ENCODE data around the gene STC2. TPM values are rescaled to one million over a fixed set of nuclear protein-coding genes. Genes with fewer than 3 reads are reported as not detected.
"Not testable (repeated sequence)": the region's sequence is repeated elsewhere in the genome, so short reads cannot be mapped to it uniquely, and the experiment has no call there.

The STC2 gene
- total and polyA plus RNA-seq, 7 donors = 2.1 to 25.7 (median 9.2) TPM

DNA sequence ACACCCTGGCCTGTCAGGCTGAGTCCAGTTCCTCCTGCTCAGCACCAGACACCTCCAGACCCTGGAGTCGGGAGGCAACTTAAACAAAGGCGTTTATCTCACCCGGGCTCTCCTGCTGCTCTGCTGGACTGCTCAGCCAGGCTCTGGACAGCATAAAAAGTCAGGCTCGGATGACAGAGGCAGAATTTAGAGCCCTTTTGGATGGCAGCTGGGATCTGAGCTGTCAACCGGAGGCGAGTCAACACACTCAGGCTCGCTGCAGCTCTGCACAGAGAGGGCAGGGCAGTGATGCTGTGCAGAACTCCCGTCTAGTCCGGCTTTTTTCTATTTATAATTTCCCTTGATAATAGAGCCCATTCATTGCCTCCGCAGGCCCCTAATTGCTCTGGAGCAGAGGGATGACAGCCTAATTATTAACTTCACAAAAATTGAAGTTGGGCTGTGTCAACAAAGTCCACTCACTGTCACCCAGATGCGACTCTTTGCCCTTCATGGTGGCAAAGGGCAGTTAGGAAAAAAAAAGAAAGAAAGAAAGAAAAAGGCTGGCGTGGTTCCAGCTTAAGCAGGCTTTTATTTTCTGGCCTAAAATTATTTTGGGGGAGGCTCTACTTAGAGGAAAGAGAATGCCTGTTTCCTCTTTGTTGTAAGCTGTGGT, 37.6 kb downstream of the STC2 start:
- intact Hi-C loops (cut with DNase I) = loop anchor here (5.0 to 10.0 kb wide), 3 partner anchors 692 to 1024 kb away; partner anchors contain the start of gene C5orf47 (in 1 of the 2)
- DNase-seq = no peak
- no peaks in the 10 kb centered on the region for H3K36me3 ChIP-seq (ENCODE audit: insufficient read depth in 1 of 2, low read depth in 1 of 2)
- no peak overlapping the region for H3K27ac ChIP-seq
- no peak for ATAC-seq
- H3K4me3 ChIP-seq = no peak overlapping the region
- TF ChIP-seq, protein P1, sequence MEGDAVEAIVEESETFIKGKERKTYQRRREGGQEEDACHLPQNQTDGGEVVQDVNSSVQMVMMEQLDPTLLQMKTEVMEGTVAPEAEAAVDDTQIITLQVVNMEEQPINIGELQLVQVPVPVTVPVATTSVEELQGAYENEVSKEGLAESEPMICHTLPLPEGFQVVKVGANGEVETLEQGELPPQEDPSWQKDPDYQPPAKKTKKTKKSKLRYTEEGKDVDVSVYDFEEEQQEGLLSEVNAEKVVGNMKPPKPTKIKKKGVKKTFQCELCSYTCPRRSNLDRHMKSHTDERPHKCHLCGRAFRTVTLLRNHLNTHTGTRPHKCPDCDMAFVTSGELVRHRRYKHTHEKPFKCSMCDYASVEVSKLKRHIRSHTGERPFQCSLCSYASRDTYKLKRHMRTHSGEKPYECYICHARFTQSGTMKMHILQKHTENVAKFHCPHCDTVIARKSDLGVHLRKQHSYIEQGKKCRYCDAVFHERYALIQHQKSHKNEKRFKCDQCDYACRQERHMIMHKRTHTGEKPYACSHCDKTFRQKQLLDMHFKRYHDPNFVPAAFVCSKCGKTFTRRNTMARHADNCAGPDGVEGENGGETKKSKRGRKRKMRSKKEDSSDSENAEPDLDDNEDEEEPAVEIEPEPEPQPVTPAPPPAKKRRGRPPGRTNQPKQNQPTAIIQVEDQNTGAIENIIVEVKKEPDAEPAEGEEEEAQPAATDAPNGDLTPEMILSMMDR (IDR thresholded peaks at IDR 0.05) = no peak
- no peaks in the 10 kb centered on the region for H3K4me1 ChIP-seq
- H3K27me3 ChIP-seq (ENCODE audit: insufficient read depth in 3 of 3, low read length in 2 of 3) = peaks cover 2 to 57% (median 3%) of the 10 kb centered on the region in 3 donors
- no peaks in the 10 kb centered on the region for H3K9me3 ChIP-seq
- WGBS, 3 donors = 29 to 35% (median 30%) methylated on average over 12 of the region's 12 CpGs

DNA sequence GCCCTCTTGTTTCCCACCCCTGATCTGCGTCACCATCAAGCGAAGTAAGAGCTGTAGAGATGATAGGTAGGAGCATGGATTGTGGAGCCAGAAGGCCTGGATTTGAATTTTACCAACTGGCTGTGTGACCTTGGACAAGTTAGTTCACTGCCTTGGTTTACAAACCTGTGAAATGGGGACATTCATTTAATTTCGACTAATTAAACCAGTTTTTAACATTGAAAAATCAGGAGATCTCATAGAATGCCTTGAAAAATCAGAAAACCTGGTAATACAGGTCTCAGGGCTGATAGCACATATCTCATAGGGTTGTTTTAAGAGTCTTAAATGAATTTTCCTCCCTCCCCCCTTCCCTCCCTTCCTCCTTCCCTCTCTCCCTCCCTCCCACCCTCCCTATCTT, 38.8 kb downstream of the STC2 start:
- DNase-seq (no peak), ATAC-seq (no peak)
- Histone ChIP-seq H3K4me3 (no peak overlapping the region), H3K27ac (no peak overlapping the region), H3K27me3 (ENCODE audit: insufficient read depth in 3 of 3, low read length in 2 of 3) (peaks cover 3 to 63% (median 3%) of the 10 kb centered on the region in 3 donors), H3K36me3 (ENCODE audit: insufficient read depth in 1 of 2, low read depth in 1 of 2) (no peaks in the 10 kb centered on the region), H3K9me3 (no peaks in the 10 kb centered on the region), H3K4me1 (no peaks in the 10 kb centered on the region)
- WGBS, 3 donors = 66 to 78% (median 75%) methylated on average over 3 of the region's 3 CpGs
- TF ChIP-seq, protein P1 (IDR thresholded peaks at IDR 0.05) = no peak
- intact Hi-C loops (cut with DNase I) = no loop called here

DNA sequence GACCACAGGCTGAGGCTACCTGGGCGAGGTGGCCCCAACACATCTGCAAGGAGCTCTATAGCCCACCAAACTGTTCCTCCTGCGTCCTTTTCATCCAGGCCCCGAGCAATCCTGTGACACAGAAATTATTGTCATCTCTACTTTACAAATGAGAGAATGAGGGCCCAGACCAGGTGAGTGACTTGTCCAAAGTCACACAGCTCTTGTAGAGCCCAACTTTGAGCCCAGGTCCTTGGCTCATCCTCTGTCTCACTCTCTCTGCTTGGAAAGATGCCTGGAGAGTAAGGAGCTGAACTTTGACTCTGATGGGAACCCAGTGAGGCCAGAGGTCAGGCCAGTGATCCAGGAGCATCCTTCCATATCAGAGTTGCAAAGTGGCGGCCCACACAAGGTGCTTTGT, 39.6 kb downstream of the STC2 start:
- Histone ChIP-seq H3K27me3 (ENCODE audit: insufficient read depth in 3 of 3, low read length in 2 of 3) (peaks cover 3 to 70% (median 3%) of the 10 kb centered on the region in 3 donors), H3K9me3 (no peaks in the 10 kb centered on the region), H3K4me3 (no peak overlapping the region), H3K36me3 (ENCODE audit: insufficient read depth in 1 of 2, low read depth in 1 of 2) (no peaks in the 10 kb centered on the region), H3K27ac (no peak overlapping the region), H3K4me1 (no peaks in the 10 kb centered on the region)
- intact Hi-C loops (cut with DNase I) = no loop called here
- no peak for ATAC-seq
- no peak for DNase-seq
- WGBS, 3 donors = 87 to 92% (median 92%) methylated on average over 4 of the region's 4 CpGs
- TF ChIP-seq, protein P1 (IDR thresholded peaks at IDR 0.05) = no peak

DNA sequence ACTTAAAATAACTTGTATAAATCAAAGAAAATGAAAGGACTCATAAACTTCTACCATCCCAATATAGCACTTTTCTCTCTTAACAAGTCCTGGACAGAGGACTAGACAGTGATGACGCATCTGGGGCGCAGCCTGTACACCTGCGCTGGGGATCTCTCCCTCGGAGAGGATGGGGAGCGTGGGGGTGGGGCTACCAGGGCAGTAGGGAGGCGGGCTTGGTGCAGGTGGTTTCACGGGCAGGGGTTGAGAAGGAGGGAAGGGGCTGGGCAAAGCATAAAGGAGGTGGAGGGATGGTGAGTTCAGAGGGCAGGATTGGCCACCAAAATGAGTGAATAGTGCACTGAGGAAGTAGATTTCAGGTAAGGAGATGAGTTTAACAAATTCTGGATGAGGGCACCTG, 41.1 kb downstream of the STC2 start:
- ATAC-seq = no peak
- peaks cover 3 to 80% (median 3%) of the 10 kb centered on the region in 3 donors for H3K27me3 ChIP-seq (ENCODE audit: insufficient read depth in 3 of 3, low read length in 2 of 3)
- intact Hi-C loops (cut with DNase I) = no loop called here
- no peaks in the 10 kb centered on the region for H3K4me1 ChIP-seq
- DNase-seq = no peak
- TF ChIP-seq, protein P1 (IDR thresholded peaks at IDR 0.05) = no peak
- no peaks in the 10 kb centered on the region for H3K9me3 ChIP-seq
- 38 to 45% (median 41%) methylated on average over 7 of the region's 7 CpGs for WGBS, 3 donors
- no peak overlapping the region for H3K27ac ChIP-seq
- no peak overlapping the region for H3K4me3 ChIP-seq
- H3K36me3 ChIP-seq (ENCODE audit: insufficient read depth in 1 of 2, low read depth in 1 of 2) = no peaks in the 10 kb centered on the region

DNA sequence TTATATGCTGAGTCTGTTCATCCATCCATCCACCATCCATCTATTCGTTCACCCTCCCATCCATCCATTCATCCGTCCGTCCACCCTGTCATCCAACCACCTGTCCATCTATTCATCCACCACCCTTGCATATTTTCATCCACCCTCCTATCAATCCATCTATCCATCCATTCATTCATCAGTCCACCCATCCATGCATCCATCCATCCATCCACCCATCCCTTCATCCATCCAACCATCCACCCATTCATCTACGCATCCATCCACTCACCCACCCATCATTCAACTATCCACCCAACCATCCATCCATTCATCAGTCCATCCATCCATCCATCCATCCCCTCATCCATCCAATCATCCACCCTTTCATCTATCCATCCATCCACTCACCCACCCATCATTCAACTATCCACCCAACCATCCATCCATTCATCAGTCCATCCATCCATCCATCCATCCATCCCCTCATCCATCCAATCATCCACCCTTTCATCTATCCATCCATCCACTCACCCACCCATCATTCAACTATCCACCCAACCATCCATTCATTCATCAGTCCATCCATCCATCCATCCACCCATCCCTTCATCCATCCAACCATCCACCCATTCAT, 43.8 kb downstream of the STC2 start:
- not testable (repeated sequence) for H3K9me3 ChIP-seq
- 84 to 94% (median 88%) methylated on average over 4 of the region's 4 CpGs for WGBS, 3 donors

More for the DNA sequence above, 43.8 kb downstream of the STC2 start:
- H3K4me1 ChIP-seq; DNase-seq; H3K4me3 ChIP-seq; ATAC-seq; H3K27ac ChIP-seq; H3K36me3 ChIP-seq (ENCODE audit: insufficient read depth in 1 of 2, low read depth in 1 of 2): not testable (repeated sequence)
- intact Hi-C loops (cut with DNase I) = loop anchor here (5.0 kb wide), 2 partner anchors 117 to 302 kb away; partner anchors contain the start of gene ATP6V0E1 (in 2 of the 2)
- H3K27me3 ChIP-seq (ENCODE audit: insufficient read depth in 3 of 3, low read length in 2 of 3) = peaks cover 3 to 71% (median 4%) of the 10 kb centered on the region in 3 donors
